A549 (cell line): ENCODE measurements around the gene RAP1GAP2. TPM values are rescaled to one million over a fixed set of nuclear protein-coding genes. Genes with fewer than 3 reads are reported as not detected.

Experiments used
- ATAC-seq, 2 experiments: fragments of 200-7000 bp in 1 of 2; fragments of >200 bp in 1 of 2; cut with Nextera tagmentation in 1 of 2; cut with Tn5 transposase in 1 of 2; 3 replicates each; pipeline versions ENCODE4 v1.8.0 to v1.9.1; 2018 to 2020; ENCODE audit warnings: mild to moderate bottlenecking in 1 of 2, moderate library complexity in 1 of 2
- CTCF ChIA-PET: fragments of 300-600 bp; sonication (Branson Sonifier 250); formaldehyde crosslinking; extraction: SDS; loops from one replicate; lab custom pipeline; 2021; ENCODE audit warnings: antibody characterized with exemption, inconsistent platforms; lab: Yijun Ruan, JAX
- POLR2A ChIA-PET: fragments of 350-600 bp; formaldehyde crosslinking; extraction: SDS; loops from one replicate; lab custom pipeline; 2021; ENCODE audit warnings: antibody characterized with exemption, inconsistent platforms; lab: Yijun Ruan, JAX
- DNase-seq, 2 experiments: peaks; one replicate each; pipeline versions ENCODE4 v3.0.0 to v3.0.0-alpha.2; 2011 to 2016; ENCODE audit warnings: low read depth in 1 of 2, low spot score in 1 of 2
- FAIRE-seq: peaks from 2 replicates; lab custom pipeline; 2011; peaks lifted over from hg19 to GRCh38; lab: Jason Lieb, UNC
- H3K27ac ChIP-seq, 2 experiments: fragments of >200 bp; sonication (Bioruptor Twin); formaldehyde crosslinking; 3 replicates each; pipeline ENCODE4 v1.5.1; 2016 to 2017
- H3K4me1 ChIP-seq: fragments of >200 bp; sonication (Bioruptor Twin); formaldehyde crosslinking; 3 replicates; pipeline ENCODE4 v1.6.1; 2016
- H3K4me2 ChIP-seq: fragments of >200 bp; sonication (Bioruptor Twin); formaldehyde crosslinking; 3 replicates; pipeline ENCODE4 v1.6.1; 2016
- H3K4me3 ChIP-seq: fragments of >200 bp; sonication (Bioruptor Twin); formaldehyde crosslinking; 3 replicates; pipeline ENCODE4 v1.5.1; 2016
- H3K9me3 ChIP-seq: fragments of >200 bp; sonication (Bioruptor Twin); formaldehyde crosslinking; 3 replicates; pipeline ENCODE4 v1.6.1; 2016
- CBX8 ChIP-seq: fragments of 200-600 bp; sonication (generic); IDR thresholded peaks from 2 replicates; pipeline ENCODE4 v1.6.1; 2016
- CHD2 ChIP-seq: fragments of 150-350 bp; IDR thresholded peaks from 2 replicates; pipeline ENCODE4 v1.6.1; 2014; ENCODE audit warnings: low read length; ENCODE audit not compliant: partially characterized antibody
- CHD4 ChIP-seq: fragments of 200-600 bp; sonication (generic); IDR thresholded peaks from 2 replicates; pipeline ENCODE4 v1.6.1; 2016; ENCODE audit warnings: antibody characterized with exemption, mild to moderate bottlenecking, borderline replicate concordance
- EP300 ChIP-seq, 2 experiments: fragments of >200 bp; sonication (Bioruptor Twin); formaldehyde crosslinking; IDR thresholded peaks; 2 replicates in 1 of 2; 3 replicates in 1 of 2; pipeline ENCODE4 v1.6.1; 2016 to 2017
- ESRRA ChIP-seq: fragments of 150-350 bp; IDR thresholded peaks from 2 replicates; pipeline ENCODE4 v1.6.1; 2014; ENCODE audit warnings: mild to moderate bottlenecking, low read length, borderline replicate concordance
- FOSB ChIP-seq: fragments of 250-450 bp; sonication (Bioruptor Pico); IDR thresholded peaks from 2 replicates; pipeline ENCODE4 v1.5.0; 2020; ENCODE audit warnings: mild to moderate bottlenecking, moderate library complexity
- GATA3 ChIP-seq: IDR thresholded peaks from 2 replicates; pipeline ENCODE4 v1.6.1; 2012; ENCODE audit warnings: borderline replicate concordance
- HDAC2 ChIP-seq: fragments of 200-600 bp; sonication (generic); IDR thresholded peaks from 2 replicates; pipeline ENCODE4 v1.6.1; 2016
- HEYL ChIP-seq: fragments of 250-450 bp; sonication (Bioruptor Pico); IDR thresholded peaks from 2 replicates; pipeline ENCODE4 v1.8.0; 2021; ENCODE audit warnings: mild to moderate bottlenecking, moderate library complexity
- JUNB ChIP-seq: fragments of >200 bp; sonication (Bioruptor Twin); formaldehyde crosslinking; IDR thresholded peaks from 2 replicates; pipeline ENCODE4 v1.6.1; 2016
- KDM5A ChIP-seq: fragments of 200-600 bp; sonication (generic); IDR thresholded peaks from 2 replicates; pipeline ENCODE4 v1.6.1; 2016; ENCODE audit warnings: antibody characterized with exemption, mild to moderate bottlenecking
- MAZ ChIP-seq: fragments of 150-350 bp; IDR thresholded peaks from 2 replicates; pipeline ENCODE4 v1.6.1; 2014; ENCODE audit warnings: antibody characterized with exemption, low read depth, low read length, borderline replicate concordance
- MYC ChIP-seq: IDR thresholded peaks from 2 replicates; pipeline ENCODE4 v1.6.1; 2012; ENCODE audit warnings: mild to moderate bottlenecking, inconsistent platforms, low read length, improper control_type of control experiment, borderline replicate concordance
- NFE2L2 ChIP-seq: fragments of 150-350 bp; conservative IDR thresholded peaks from 2 replicates; pipeline ENCODE4 v1.6.1; 2014; ENCODE audit warnings: low read length
- RAD21 ChIP-seq, 2 experiments: fragments of >200 bp in 1 of 2; sonication (Bioruptor Twin) in 1 of 2; formaldehyde crosslinking in 1 of 2; IDR thresholded peaks in 1 of 2; conservative IDR thresholded peaks in 1 of 2; 2 replicates in 1 of 2; 3 replicates in 1 of 2; pipeline ENCODE4 v1.6.1; 2012 to 2018; ENCODE audit warnings: inconsistent platforms in 1 of 2
- RARB ChIP-seq: fragments of 250-450 bp; sonication (Bioruptor Pico); IDR thresholded peaks from 2 replicates; pipeline ENCODE4 v1.8.0; 2021; ENCODE audit warnings: mild to moderate bottlenecking, moderate library complexity
- RNF2 ChIP-seq: fragments of 200-600 bp; sonication (generic); IDR thresholded peaks from 2 replicates; pipeline ENCODE4 v1.6.1; 2016; ENCODE audit warnings: low read depth, mild to moderate bottlenecking, antibody characterized with exemption, moderate library complexity, borderline replicate concordance
- SMC3 ChIP-seq: fragments of >200 bp; sonication (Bioruptor Twin); formaldehyde crosslinking; IDR thresholded peaks from 3 replicates; pipeline ENCODE4 v1.6.1; 2018; ENCODE audit warnings: inconsistent platforms
- TP53 ChIP-seq: fragments of 250-450 bp; sonication (Bioruptor Pico); IDR thresholded peaks from 2 replicates; pipeline ENCODE4 v1.5.0; 2021; ENCODE audit warnings: mild to moderate bottlenecking, moderate library complexity
- ZNF302 ChIP-seq: fragments of 250-450 bp; sonication (Bioruptor Pico); IDR thresholded peaks from 2 replicates; pipeline ENCODE4 v1.9.0; 2021; ENCODE audit warnings: inconsistent platforms, mild to moderate bottlenecking, moderate library complexity
- ZSCAN20 ChIP-seq: fragments of 250-450 bp; sonication (Bioruptor Pico); IDR thresholded peaks from 2 replicates; pipeline ENCODE4 v1.8.0; 2022; ENCODE audit warnings: mild to moderate bottlenecking, moderate library complexity
- WGBS: methylation state at CpG from one replicate; pipeline ENCODE4 v1.1.6; 2017; ENCODE audit errors: missing lambda C conversion rate; 5-methylcytosine and 5-hydroxymethylcytosine counted together
- polyA plus RNA-seq, 4 experiments: library from polyadenylated mRNA; depleted of rRNA in 3 of 4; stranded (reverse); fragments of >200 nt; fragmentation: RNase III in 1 of 4; extraction: RNeasy Plus Mini Kit Qiagen cat#74134 plus additional on column Dnase treatment in 1 of 4; gene quantifications; 2 replicates in 3 of 4; 3 replicates in 1 of 4; pipeline ENCODE4 v1.2.3, GENCODE V29; 2011 to 2017
- TF ChIP-seq, protein P1 (sequence below): IDR thresholded peaks from 2 replicates; pipeline ENCODE4 v1.6.1; 2012
- TF ChIP-seq, protein P2 (sequence below): fragments of 250-450 bp; sonication (Bioruptor Pico); IDR thresholded peaks from 2 replicates; pipeline ENCODE4 v1.5.0; 2020; ENCODE audit warnings: low read depth, mild to moderate bottlenecking, moderate library complexity
- TF ChIP-seq, protein P3 (sequence below): IDR thresholded peaks from 2 replicates; pipeline ENCODE4 v1.6.1; 2012; ENCODE audit warnings: low read depth, borderline replicate concordance
- TF ChIP-seq, protein P4 (sequence below): fragments of 250-450 bp; sonication (Bioruptor Pico); IDR thresholded peaks from 2 replicates; pipeline ENCODE4 v1.5.0; 2021; ENCODE audit warnings: mild to moderate bottlenecking, moderate library complexity, borderline replicate concordance
- TF ChIP-seq, protein P5 (sequence below): fragments of >200 bp; sonication (Bioruptor Twin); formaldehyde crosslinking; IDR thresholded peaks from 2 replicates; pipeline ENCODE4 v1.6.1; 2016

Gene RAP1GAP2
- polyA plus RNA-seq, 2 of the 4 experiments (the other 2 are of a cell fraction): 8.3 to 20.8 TPM

DNA sequence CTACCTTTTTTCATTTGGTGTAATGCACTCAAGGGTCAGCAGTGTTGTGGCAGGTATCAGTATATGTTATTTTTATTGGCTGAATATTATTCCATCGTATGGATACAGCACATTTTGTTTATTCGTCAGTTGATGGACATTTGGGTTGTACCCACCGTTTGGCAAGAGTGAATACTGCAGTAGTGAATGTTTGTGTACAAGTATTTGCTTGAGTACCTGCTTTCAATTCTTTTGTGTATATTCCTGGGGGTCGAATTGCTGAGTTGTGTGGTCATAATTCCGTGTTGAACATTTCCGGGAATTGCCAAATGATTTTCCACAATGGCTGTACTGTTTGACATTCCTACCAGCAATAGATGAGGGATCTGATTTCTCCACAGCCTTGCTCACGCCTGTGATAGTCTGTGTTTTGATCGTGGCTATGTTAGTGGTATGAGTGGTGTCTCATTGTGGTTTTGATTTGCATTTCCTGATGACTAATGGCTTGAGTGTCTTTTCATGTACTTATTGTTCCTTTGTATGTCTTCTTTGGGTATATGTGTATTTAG lies 158.7 kb downstream of the RAP1GAP2 start (continued):
- TF ChIP-seq, protein P1, sequence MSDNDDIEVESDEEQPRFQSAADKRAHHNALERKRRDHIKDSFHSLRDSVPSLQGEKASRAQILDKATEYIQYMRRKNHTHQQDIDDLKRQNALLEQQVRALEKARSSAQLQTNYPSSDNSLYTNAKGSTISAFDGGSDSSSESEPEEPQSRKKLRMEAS: peak; percentile 80
- no peak; the same call in 1 of the 2 replicates for TF ChIP-seq RARB (CRISPR knock-in tag)
- TF ChIP-seq, protein P2, sequence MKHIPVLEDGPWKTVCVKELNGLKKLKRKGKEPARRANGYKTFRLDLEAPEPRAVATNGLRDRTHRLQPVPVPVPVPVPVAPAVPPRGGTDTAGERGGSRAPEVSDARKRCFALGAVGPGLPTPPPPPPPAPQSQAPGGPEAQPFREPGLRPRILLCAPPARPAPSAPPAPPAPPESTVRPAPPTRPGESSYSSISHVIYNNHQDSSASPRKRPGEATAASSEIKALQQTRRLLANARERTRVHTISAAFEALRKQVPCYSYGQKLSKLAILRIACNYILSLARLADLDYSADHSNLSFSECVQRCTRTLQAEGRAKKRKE (CRISPR knock-in tag): no peak
- TF ChIP-seq, protein P3, sequence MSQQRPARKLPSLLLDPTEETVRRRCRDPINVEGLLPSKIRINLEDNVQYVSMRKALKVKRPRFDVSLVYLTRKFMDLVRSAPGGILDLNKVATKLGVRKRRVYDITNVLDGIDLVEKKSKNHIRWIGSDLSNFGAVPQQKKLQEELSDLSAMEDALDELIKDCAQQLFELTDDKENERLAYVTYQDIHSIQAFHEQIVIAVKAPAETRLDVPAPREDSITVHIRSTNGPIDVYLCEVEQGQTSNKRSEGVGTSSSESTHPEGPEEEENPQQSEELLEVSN: no peak
- TF ChIP-seq RNF2: no peak
- no peak for TF ChIP-seq NFE2L2
- TF ChIP-seq KDM5A: no peak
- TF ChIP-seq, protein P4, sequence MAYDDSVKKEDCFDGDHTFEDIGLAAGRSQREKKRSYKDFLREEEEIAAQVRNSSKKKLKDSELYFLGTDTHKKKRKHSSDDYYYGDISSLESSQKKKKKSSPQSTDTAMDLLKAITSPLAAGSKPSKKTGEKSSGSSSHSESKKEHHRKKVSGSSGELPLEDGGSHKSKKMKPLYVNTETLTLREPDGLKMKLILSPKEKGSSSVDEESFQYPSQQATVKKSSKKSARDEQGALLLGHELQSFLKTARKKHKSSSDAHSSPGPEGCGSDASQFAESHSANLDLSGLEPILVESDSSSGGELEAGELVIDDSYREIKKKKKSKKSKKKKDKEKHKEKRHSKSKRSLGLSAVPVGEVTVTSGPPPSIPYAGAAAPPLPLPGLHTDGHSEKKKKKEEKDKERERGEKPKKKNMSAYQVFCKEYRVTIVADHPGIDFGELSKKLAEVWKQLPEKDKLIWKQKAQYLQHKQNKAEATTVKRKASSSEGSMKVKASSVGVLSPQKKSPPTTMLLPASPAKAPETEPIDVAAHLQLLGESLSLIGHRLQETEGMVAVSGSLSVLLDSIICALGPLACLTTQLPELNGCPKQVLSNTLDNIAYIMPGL: no peak
- peak in 1 of 2 experiments; percentile 60; a peak in 3 of 5 replicates for TF ChIP-seq RAD21 (conservative IDR thresholded peaks at IDR 0.05 in 1 of 2, IDR thresholded peaks at IDR 0.05 in 1 of 2)
- TF ChIP-seq, protein P5, sequence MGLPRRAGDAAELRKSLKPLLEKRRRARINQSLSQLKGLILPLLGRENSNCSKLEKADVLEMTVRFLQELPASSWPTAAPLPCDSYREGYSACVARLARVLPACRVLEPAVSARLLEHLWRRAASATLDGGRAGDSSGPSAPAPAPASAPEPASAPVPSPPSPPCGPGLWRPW: peak; percentile 68; the same call in 1 of the 2 replicates
- 0 out of 2 replicates have a peak, but pooled peaks have one; percentile 25 for TF ChIP-seq MYC
- peak; percentile 99 for TF ChIP-seq JUNB
- TF ChIP-seq MAZ: no peak
- TF ChIP-seq HDAC2: no peak
- TF ChIP-seq FOSB (CRISPR knock-in tag): no peak
- TF ChIP-seq CHD2: no peak
- TF ChIP-seq ZNF302 (CRISPR knock-in tag): no peak
- TF ChIP-seq TP53 (CRISPR knock-in tag): no peak
- TF ChIP-seq CHD4: peak; percentile 62; the same call in 1 of the 2 replicates
- TF ChIP-seq HEYL (CRISPR knock-in tag): no peak
- 0 out of 2 replicates have a peak, but pooled peaks have one; percentile 34 for TF ChIP-seq ZSCAN20 (CRISPR knock-in tag)
- TF ChIP-seq EP300 (IDR thresholded peaks at IDR 0.05): peak; percentile 96; a peak in 4 of 5 replicates
- peak; percentile 97 for TF ChIP-seq GATA3

- TF ChIP-seq NFE2L2: no peak
- no peak for TF ChIP-seq JUNB
- TF ChIP-seq SMC3: no peak
- TF ChIP-seq CBX8: no peak
- no peak for TF ChIP-seq ZSCAN20 (CRISPR knock-in tag)
- TF ChIP-seq, protein P1: 0 out of 2 replicates have a peak, but pooled peaks have one; percentile 13
- no peak for TF ChIP-seq ESRRA
- DNase-seq (no peak), FAIRE-seq (no peak), ATAC-seq (no peak)
- H3K9me3 ChIP-seq: no peaks in the 10 kb centered on the region
- POLR2A ChIA-PET: no interaction called here
- H3K4me2 ChIP-seq: peak overlapping the region; percentile 57
- CTCF ChIA-PET: interaction anchor here (1.2 to 8.9 kb wide), 10 partner anchors 8 to 170 kb away, joined by 3 to 60 read pairs (median 8); no protein-coding TSS in a partner anchor
- peak overlapping the region; percentile 83 to 91 for H3K27ac ChIP-seq
- peaks cover 75% of the 10 kb centered on the region for H3K4me1 ChIP-seq
- no peak overlapping the region for H3K4me3 ChIP-seq
- whole genome bisulfite sequencing: 79% methylated on average over 17 of the region's 17 CpGs
These were observed 159.8 kb downstream of the RAP1GAP2 start for GRCh38 chr17:2955931-2956582.
